ENCODE data around the gene MINDY2. TPM values are rescaled to one million over a fixed set of nuclear protein-coding genes. Genes with fewer than 3 reads are reported as not detected.

Gene MINDY2, protein sequence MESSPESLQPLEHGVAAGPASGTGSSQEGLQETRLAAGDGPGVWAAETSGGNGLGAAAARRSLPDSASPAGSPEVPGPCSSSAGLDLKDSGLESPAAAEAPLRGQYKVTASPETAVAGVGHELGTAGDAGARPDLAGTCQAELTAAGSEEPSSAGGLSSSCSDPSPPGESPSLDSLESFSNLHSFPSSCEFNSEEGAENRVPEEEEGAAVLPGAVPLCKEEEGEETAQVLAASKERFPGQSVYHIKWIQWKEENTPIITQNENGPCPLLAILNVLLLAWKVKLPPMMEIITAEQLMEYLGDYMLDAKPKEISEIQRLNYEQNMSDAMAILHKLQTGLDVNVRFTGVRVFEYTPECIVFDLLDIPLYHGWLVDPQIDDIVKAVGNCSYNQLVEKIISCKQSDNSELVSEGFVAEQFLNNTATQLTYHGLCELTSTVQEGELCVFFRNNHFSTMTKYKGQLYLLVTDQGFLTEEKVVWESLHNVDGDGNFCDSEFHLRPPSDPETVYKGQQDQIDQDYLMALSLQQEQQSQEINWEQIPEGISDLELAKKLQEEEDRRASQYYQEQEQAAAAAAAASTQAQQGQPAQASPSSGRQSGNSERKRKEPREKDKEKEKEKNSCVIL
- 6.5 and 22.8 TPM in 2 replicates for total RNA-seq

DNA sequence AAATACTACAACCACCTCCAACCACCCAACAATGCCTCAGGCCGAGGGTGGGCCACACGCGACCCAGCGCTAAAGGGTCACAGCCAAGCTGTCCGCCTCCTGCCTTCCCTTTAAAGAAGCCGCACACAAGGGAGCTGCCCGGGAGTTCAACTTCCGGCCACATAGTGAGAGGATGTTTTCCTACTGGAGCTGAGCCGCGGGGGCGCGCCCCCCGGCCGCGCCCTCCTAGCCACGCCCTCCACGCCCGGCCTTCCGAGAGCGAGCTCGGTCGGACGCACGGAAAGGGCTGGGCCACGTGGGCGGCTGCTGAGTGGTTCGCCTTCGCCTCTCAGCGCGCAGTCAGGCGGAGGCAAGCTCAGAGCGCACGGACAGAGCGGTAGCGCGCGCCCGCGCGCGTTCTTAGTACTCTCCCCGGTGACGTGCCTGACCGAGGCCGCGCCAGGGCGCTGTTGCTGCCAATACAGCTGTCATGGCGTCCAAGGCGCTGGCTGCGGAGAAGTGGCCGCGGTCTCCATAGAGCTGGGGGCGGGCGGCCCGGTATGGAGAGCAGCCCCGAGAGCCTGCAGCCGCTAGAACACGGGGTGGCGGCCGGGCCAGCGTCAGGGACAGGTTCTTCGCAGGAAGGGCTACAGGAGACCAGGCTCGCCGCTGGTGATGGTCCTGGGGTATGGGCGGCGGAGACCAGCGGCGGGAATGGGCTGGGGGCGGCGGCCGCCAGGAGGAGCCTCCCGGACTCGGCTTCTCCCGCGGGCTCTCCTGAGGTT is at the start of gene MINDY2:
Gene MINDY2 (plus strand): TSS at position 446 of the 764 bp plus-strand sequence. CDS start 94 bp downstream, at position 540.

DNA sequence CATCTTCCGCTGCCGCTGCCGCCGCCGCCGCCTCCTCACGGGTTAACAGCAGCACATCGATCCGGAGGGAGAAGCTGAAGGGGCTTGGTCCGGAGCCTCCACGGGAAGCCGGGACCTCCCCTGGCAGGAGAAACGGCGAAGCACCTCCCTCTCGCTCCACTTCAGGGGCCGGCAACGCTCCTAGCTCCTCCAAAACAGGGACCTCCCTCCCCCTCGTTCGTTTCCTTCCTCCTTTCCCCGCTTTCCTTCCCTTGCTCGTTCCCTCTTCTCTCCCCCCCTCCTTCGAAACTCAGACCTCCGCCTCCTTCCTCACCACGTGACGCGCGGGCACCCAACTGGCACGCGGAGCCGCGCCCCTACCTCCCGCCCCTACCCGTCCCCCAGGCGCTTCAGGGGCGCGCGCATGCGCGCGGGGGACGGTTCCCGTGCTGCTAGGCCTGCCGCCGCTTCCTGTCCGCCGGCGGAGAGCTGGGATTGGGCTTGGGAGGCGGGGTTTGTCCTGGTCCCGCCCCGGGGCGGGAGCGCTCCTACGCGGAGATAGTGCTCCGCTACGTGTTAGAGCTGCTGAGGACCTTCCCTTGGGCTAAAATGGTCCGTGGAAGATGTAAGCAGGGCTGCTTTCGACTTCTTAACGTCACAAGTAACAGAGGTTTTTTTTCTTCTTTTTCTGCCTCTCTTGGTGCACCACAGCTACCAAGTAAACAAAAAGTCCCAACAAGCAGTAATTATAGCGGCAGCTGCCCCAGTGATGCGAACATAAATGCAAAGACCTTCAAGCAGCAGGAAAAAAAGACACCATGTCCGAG is 21.4 kb upstream of the MINDY2 start, which contains the start of gene ADAM10:
Gene ADAM10 (minus strand): TSS at position 176 of the 806 bp plus-strand sequence. CDS start 173 bp downstream, at position 3.

Other genes starting within 250 kb of the MINDY2 start
- 84.4 and 227 TPM in 2 replicates for gene ADAM10, start 21.6 kb upstream of the MINDY2 start, total RNA-seq
- 30.6 and 34.5 TPM in 2 replicates for gene SLTM, start 162.4 kb downstream of the MINDY2 start, total RNA-seq
- gene RNF111, start 216.4 kb downstream of the MINDY2 start, total RNA-seq = 6.0 and 10.0 TPM in 2 replicates

Measured in mesangial cell (primary cell).